KMS-11 (cell line): ENCODE results near the gene LNX1.

ENCODE experiments used
- H2AFZ ChIP-seq: fragments of 200-600 bp; sonication (generic); 2 replicates; pipeline ENCODE4 v1.6.1; 2016; ENCODE audit warnings: antibody characterized with exemption, mixed run types, low read depth
- H3K27ac ChIP-seq: fragments of 200-600 bp; sonication (generic); 2 replicates; pipeline ENCODE4 v1.6.1; 2016; ENCODE audit warnings: mild to moderate bottlenecking, mixed run types
- H3K27me3 ChIP-seq: fragments of 200-600 bp; sonication (generic); 2 replicates; pipeline ENCODE4 v1.6.1; 2017; ENCODE audit warnings: mild to moderate bottlenecking, low read depth, mixed run types, moderate library complexity; ENCODE audit not compliant: insufficient read depth
- H3K36me3 ChIP-seq: fragments of 200-600 bp; sonication (generic); 2 replicates; pipeline ENCODE4 v1.6.1; 2017; ENCODE audit warnings: mild to moderate bottlenecking, mixed run types; ENCODE audit not compliant: insufficient read depth
- H3K4me1 ChIP-seq: fragments of 200-600 bp; sonication (generic); 2 replicates; pipeline ENCODE4 v1.6.1; 2016; ENCODE audit warnings: mild to moderate bottlenecking, low read depth, mixed run types; ENCODE audit not compliant: poor library complexity, severe bottlenecking
- H3K4me2 ChIP-seq: fragments of 200-600 bp; sonication (generic); 2 replicates; pipeline ENCODE4 v1.7.0; 2016; ENCODE audit warnings: mild to moderate bottlenecking, mixed run types
- H3K4me3 ChIP-seq: fragments of 200-600 bp; sonication (generic); IDR thresholded peaks from 2 replicates; pipeline ENCODE4 v1.6.1; 2017; ENCODE audit warnings: low read depth, low read length, mixed read lengths; ENCODE audit not compliant: insufficient read depth
- H3K79me2 ChIP-seq: fragments of 200-600 bp; sonication (generic); 2 replicates; pipeline ENCODE4 v1.6.1; 2016; ENCODE audit warnings: low read depth, mixed run types; ENCODE audit not compliant: insufficient read depth
- H3K9ac ChIP-seq: fragments of 200-600 bp; sonication (generic); 2 replicates; pipeline ENCODE4 v1.6.1; 2016; ENCODE audit warnings: mild to moderate bottlenecking, mixed run types
- H4K20me1 ChIP-seq: fragments of 200-600 bp; sonication (generic); 2 replicates; pipeline ENCODE4 v1.6.1; 2016; ENCODE audit warnings: mild to moderate bottlenecking, mixed run types; ENCODE audit not compliant: insufficient read depth
- TF ChIP-seq, protein P1 (sequence below): fragments of 200-600 bp; sonication (generic); conservative IDR thresholded peaks from 2 replicates; pipeline ENCODE4 v1.6.1; 2017; ENCODE audit warnings: low read depth, mild to moderate bottlenecking, antibody characterized with exemption, low read length, moderate library complexity, mixed read lengths

LNX1 gene

DNA sequence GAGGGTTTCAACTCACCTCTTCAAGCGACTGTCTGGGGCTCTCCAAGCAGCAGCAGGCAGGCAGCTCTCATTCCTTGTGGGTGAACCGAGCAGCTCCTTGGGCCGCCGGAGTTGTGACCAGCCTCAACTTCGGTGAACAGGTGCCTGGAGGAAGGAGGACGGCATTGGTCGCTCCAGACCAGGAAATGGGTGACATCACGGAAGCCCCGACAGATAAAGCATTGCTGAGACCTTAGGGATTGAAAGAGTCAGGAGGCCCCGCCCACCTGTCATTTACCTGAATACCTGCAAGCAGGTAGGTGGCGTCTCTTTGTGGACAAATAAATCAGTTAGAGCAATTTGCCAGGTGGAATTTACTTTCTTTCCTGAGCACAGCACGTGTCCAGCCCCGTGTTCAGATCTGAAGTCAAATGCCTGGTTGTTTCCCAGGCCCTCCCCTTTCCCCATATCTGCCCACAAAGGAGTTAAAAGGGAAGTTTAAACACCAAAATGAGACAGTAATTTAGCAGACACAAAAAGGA, at the start of gene LNX1:
TSS of gene LNX1 (minus strand) at position 115 of the 521 bp plus-strand sequence. CDS start 17,484 bp downstream, outside the sequence.
- no peaks in the 10 kb centered on the region for H3K4me1 ChIP-seq
- H3K27me3 ChIP-seq, result no peaks in the 10 kb centered on the region
- H3K4me2 ChIP-seq, result no peak within 1 kb of the TSS
- H2AFZ ChIP-seq, result no peak within 1 kb of the TSS
- H3K27ac ChIP-seq, result no peak within 1 kb of the TSS
- H3K79me2 ChIP-seq, result no peaks in the 10 kb centered on the region
- no peak within 1 kb of the TSS for H3K9ac ChIP-seq
- TF ChIP-seq, protein P1, sequence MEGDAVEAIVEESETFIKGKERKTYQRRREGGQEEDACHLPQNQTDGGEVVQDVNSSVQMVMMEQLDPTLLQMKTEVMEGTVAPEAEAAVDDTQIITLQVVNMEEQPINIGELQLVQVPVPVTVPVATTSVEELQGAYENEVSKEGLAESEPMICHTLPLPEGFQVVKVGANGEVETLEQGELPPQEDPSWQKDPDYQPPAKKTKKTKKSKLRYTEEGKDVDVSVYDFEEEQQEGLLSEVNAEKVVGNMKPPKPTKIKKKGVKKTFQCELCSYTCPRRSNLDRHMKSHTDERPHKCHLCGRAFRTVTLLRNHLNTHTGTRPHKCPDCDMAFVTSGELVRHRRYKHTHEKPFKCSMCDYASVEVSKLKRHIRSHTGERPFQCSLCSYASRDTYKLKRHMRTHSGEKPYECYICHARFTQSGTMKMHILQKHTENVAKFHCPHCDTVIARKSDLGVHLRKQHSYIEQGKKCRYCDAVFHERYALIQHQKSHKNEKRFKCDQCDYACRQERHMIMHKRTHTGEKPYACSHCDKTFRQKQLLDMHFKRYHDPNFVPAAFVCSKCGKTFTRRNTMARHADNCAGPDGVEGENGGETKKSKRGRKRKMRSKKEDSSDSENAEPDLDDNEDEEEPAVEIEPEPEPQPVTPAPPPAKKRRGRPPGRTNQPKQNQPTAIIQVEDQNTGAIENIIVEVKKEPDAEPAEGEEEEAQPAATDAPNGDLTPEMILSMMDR, result no peak
- no peak within 1 kb of the TSS for H3K4me3 ChIP-seq
- no peaks in the 10 kb centered on the region for H3K36me3 ChIP-seq
- no peaks in the 10 kb centered on the region for H4K20me1 ChIP-seq

DNA sequence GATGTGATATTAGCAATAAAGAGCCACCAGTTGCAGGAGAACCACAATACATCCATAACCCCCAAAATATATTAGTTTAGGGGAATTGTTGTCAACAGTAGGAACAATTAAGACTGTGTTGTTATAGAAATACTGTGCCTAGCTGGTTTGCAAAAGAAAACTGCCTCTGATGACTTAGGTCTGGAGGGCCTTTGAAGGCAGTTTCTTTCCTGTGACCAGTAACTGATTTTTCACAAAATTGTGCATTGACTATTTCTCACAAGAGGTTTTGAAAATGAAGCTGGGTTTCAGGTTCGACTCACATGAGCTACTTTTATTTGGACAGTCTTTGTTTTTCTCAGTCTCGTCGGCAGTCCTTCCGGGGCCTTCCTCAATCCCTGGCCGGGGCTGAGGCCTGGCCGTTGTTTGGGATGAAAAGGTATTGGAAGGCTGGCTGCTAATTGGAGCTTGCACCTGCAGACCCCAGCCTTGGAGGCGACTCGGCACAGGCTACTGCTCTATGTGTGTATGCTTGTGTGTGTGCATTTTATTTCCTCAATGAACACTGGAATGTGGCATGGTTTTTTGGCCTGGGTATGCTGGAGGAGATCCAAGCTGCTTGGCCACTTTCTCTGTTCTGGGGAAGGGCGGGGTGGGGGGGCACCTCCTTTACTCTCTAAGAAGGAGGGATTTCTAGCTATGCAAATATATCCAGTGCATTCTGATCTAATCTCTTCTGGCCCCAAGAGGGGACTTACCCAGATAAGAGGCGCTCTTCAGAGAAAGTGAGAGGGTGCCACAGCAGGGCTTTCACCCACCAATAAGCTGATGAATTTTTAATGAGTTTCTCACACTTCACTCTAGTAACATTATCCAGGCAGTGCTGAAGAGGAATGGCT, 49.5 kb upstream of the LNX1 start:
- Histone ChIP-seq H3K4me2 (no peak overlapping the region), H3K9ac (no peak overlapping the region), H3K27me3 (no peaks in the 10 kb centered on the region), H3K4me3 (no peak overlapping the region), H3K79me2 (no peaks in the 10 kb centered on the region), H4K20me1 (no peaks in the 10 kb centered on the region), H3K4me1 (no peaks in the 10 kb centered on the region), H3K27ac (no peak overlapping the region), H2AFZ (no peak overlapping the region), H3K36me3 (no peaks in the 10 kb centered on the region)
- TF ChIP-seq, protein P1, result no peak

- H3K4me3 ChIP-seq, result no peak overlapping the region
- TF ChIP-seq, protein P1, result no peak
- H3K79me2 ChIP-seq, result no peaks in the 10 kb centered on the region
- H4K20me1 ChIP-seq, result no peaks in the 10 kb centered on the region
- no peaks in the 10 kb centered on the region for H3K36me3 ChIP-seq
- H3K4me1 ChIP-seq, result no peaks in the 10 kb centered on the region
- no peak overlapping the region for H3K9ac ChIP-seq
- no peak overlapping the region for H3K27ac ChIP-seq
- no peaks in the 10 kb centered on the region for H3K27me3 ChIP-seq
- H2AFZ ChIP-seq, result no peak overlapping the region
- H3K4me2 ChIP-seq, result no peak overlapping the region
Observed at GRCh38 chr4:53638919-53639318, 47.6 kb upstream of the LNX1 start.

DNA sequence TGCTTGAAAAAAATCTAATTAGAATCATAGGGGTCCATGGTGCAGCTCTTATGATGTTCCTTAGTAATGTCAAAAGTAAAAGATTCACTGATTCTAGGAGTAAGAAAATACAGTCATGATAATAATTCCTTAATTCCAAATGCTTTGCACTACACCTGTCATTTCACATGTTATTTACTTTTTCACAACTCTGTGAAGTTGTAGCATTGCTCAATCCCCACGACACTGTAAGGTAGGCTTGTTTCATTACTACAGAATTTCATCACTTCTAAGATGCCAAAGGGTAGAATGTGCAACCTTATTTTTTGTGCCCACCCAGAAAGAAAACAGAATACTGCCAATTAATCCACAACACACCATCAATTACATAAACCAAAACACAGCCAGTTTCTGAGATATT, 46.1 kb upstream of the LNX1 start:
- Histone ChIP-seq H3K27ac (no peak overlapping the region), H3K4me1 (no peaks in the 10 kb centered on the region), H4K20me1 (no peaks in the 10 kb centered on the region), H3K4me2 (no peak overlapping the region), H3K79me2 (no peaks in the 10 kb centered on the region), H3K4me3 (no peak overlapping the region), H3K27me3 (no peaks in the 10 kb centered on the region), H2AFZ (no peak overlapping the region), H3K36me3 (no peaks in the 10 kb centered on the region), H3K9ac (no peak overlapping the region)
- TF ChIP-seq, protein P1, result no peak
